ENCODE results near the gene ARL6IP1.
"Not testable (repeated sequence)": the region's sequence is repeated elsewhere in the genome, so short reads cannot be mapped to it uniquely, and the experiment has no call there.

ARL6IP1 gene

DNA sequence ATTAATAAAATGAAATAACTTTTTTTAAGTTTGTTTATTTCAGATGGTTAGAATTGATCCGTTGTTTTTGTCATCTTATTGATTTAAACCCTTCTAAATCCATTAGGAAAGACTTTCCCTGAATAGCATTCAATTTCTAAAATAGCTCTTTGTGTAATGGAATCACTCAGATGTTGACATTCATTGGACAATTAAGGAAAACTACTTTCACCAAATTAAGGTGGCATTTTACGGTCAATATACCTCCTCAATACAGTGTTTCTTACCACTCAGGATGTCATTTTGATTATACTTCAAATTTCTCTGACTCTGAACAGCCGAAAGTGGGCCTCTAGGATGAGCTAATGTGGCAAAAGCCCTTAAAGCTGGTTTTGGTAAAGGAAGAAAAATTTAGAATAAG is 1.8 kb downstream of the ARL6IP1 start:
- no peak for DNase-seq (ENCODE audit: low spot score)

GRCh38 chr16:18797746-18798145 is 3.6 kb downstream of the ARL6IP1 start:
- no peak for DNase-seq (ENCODE audit: low spot score)

DNA sequence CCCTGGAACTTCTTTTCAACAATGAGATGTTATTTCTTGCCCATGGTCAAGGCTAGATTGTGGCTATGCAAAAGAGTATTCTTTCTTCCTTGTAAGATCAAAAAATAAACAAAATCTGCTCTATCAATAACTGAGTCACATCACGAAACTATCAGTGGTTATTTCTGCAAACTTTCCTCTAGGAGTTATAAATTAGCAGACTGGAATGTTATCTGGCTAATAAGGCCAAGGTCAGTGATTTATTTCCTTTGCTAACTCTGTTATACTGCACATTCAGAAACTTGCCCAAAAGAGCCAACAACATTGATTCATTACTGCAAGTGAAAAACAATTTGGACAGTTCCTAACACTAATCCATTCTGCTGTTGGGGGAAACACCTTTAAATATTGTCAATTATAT is 5.0 kb downstream of the ARL6IP1 start:
- no peak for DNase-seq (ENCODE audit: low spot score)

- DNase-seq (ENCODE audit: low spot score): no peak
Measured at GRCh38 chr16:18792836-18793433, 8.4 kb downstream of the ARL6IP1 start.

DNA sequence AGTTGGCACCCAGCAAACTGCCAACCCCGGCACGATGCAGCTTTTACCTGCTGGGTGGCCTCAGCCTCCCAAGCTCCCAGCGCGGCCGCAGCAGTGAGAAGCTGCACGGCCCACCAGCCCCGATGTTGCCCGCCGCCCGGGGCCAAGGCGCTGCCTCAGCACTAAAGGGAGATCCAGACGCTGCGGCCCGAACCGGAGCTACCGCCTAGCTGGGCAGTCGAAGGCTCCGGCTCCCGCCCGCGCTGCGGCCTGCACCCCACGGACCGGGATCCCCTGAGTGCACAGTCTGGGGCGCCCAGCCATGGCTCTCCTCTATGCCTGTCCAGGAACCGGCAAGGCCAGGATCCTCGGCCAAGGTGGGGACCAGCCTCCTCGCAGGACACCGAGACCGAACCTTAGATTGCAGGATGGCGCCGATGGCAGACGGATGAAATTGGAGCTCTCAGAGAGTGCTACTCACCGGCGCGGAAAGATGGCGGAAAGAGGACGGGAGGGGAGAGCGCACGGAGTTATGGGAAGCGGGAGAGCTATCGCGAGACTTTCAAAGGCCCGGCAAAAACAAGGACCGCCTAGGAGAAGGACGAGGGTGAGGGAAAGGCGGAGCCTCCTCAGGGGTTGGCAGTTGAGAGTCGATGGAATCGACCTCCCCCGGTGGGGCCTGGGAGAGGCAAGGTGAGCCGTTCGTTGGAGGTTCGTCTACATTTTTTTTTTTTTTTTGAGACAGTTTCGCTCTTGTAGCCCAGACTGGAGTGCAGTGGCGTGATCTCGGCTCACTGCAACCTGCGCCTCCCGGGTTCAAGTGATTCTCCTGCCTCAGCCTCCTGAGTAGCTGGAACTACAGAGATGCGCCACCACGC is 11.3 kb downstream of the ARL6IP1 start, which contains the start of gene RPS15A:
Gene RPS15A, minus strand, starts transcription at position 485 of the 857 bp plus-strand sequence. CDS start 1,221 bp downstream, outside the sequence.
- DNase-seq (ENCODE audit: low spot score): peak; percentile 96

GRCh38 chr16:18789515-18789849 is 11.9 kb downstream of the ARL6IP1 start:
- DNase-seq (ENCODE audit: low spot score): no peak

DNA sequence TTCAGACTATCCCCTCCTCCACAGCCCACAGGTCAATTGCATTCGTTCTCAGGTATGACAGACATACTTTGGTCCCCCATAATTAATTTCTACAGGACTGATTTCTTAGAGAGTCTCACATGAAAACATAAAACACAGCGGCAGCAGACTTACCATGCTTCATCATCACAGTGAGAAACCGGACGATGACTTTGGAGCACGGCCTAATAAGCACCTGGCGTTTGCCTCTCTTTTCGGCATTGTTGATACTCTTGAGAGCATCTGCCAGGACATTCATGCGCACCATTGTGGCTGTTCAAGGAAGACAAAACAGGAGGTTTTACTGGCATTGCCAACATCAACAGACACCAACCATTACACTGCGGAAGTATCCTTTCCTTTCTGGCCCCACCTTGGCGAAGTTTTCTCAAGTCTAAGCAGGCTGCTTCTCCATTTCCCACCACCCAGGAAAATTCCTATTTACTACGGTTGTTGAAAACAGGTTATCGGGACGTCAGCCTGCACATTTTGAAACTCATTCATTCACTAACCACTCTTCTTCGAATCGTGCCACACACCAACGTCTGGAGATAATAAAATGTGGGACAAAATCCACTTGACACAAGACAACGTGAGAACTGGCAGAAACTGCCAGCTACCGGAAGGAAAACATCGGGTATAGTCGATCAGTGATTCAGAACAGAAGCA is 12.4 kb downstream of the ARL6IP1 start:
- peak; percentile 12 for DNase-seq (ENCODE audit: low spot score)

GRCh38 chr16:18784917-18785623 is 16.3 kb downstream of the ARL6IP1 start:
- no peak for DNase-seq (ENCODE audit: low spot score)

DNA sequence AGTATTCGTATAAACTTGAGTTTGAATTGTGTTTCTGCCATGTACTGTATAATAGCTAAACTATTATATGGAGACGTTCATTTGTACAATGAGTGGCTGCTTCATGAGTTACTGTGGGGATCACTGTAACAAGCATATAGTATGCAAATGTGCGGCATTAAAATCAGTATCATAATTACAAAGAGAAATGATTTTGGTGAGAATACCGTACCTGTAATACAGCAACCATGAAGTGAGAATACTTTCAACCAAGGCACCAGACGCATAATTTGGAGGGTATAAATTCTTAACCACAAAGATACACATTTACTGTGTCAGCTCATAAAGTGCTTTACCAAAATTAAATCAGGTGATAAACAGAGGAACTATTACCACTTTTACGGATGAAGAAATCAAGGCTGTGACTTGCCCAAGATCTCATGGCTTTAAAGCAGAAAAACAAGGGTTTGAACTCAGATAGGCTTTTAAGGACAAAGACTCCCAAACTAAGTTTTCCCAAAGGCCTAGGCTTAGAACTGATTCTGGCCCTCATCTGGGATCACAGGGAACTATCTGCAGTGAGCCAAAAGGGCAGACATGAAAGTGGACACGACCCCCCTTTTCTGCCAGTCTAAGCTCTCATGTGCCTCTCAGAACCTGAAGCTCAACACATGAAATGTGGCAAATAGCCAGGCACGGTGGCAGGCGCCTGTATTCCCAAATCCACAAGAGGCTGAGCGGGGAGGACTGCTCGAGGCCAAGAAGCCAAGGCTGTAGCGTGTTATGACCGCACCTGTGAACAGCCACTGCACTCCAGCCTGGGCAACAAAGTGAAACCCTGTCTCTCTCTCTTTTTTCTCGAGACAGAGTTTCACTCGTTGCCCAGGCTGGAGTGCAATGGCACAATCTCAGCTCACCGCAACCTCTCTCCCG is 17.7 kb downstream of the ARL6IP1 start:
- no peak for DNase-seq (ENCODE audit: low spot score)

DNA sequence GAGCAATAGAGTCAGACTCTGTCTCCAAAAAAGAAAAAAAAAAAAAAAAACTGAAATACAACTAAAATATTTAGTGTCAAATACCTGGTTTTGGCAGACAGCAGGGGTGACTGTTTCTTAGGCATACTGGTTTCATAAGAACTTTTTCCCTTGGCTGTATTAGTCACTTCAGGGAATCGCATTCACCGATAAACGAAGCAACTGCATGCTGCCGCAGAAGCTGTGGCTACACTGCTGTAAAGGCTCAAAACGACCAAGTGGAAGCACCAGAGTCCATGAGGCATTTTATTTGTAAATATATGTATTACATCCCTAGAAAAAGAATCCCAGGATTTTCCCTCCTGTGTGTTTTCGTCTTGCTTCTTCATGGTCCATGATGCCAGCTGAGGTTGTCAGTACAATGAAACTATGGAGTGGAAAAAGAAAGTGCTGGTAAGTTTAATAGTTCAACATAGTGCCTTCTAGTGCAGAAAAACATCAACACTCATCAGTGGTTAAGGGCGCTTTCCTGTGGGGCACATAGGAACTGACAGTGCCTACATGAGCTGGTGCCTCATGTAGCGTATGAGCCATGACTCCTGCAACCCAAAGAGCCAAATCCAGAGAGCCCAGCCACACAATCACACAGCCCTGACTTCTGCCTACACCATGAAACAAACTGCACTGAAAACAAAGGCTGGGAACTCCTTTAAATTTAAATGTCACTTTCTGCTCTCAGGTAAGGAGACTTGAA is 18.5 kb downstream of the ARL6IP1 start:
- no peak for DNase-seq (ENCODE audit: low spot score)

DNA sequence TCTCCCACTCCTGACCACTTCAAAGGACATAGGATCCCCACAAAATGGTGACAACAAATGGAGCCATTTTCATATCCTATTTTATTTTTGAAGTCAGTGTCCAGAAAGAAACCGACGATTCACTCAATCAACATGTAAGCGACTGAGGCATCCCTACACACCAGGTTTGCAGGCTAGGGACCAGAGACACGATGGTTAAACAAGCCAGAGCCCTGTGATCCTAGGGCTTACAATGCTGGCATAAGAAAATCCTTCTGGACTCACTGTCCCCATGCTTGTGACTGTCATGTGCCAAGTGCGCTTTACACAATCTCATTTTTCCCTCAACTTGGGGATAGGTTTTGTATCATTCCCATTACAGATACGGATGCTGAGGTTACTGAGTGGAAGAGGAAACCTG is 20.1 kb downstream of the ARL6IP1 start:
- not testable (repeated sequence) for DNase-seq (ENCODE audit: low spot score)

DNA sequence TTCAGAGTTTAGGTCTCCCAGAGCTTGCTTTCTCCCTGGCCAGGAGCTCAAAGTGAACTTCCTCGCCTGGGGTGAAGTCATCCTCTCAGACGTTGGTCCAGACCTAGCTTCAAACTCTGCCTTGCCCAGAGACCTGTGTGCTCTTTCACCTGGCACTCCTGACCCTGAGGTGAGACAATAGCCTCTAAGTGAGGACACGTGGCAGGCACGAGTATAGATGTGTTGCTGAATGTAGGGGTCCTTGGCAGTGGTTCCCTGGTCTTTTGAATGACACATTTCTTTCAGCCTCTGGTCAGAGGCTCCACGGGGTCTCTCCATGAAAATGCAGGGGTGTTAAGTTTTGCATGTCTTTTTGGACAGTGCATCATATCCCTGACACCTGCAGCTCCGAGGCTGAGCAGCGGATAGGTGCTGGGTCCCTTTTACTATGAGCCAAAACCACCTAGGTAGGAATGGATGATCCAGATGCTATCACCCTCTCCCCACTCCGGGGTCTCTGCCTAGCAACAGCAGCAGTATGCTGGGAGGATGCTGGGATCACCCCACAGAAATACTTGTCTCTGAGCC is 20.8 kb downstream of the ARL6IP1 start:
- not testable (repeated sequence) for DNase-seq (ENCODE audit: low spot score)

- DNase-seq (ENCODE audit: low spot score): not testable (repeated sequence)
Measured at GRCh38 chr16:18777664-18778063, 23.7 kb downstream of the ARL6IP1 start.

DNA sequence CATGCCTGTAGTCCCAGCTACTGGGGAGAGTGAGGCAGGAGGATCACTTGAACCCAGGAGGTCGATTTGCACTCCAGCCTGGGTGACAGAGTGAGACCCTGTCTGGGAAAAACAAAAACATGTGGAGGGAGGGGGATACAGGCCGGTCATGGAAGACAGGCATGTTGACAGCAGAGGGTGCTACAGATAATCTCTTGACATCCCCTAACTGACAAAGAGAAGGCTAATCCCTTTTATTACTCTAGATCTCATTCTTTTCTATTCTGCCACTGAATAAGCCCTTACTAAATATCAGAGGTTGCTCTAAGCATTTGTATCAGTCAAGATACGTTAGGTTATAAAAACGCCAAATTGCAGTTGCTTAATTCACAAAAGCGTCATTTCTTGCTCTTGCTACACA is 25.0 kb downstream of the ARL6IP1 start:
- DNase-seq (ENCODE audit: low spot score): not testable (repeated sequence)

GRCh38 chr16:18774651-18775050 is 26.7 kb downstream of the ARL6IP1 start:
- not testable (repeated sequence) for DNase-seq (ENCODE audit: low spot score)

- DNase-seq (ENCODE audit: low spot score): not testable (repeated sequence)
Measured at GRCh38 chr16:18772171-18772570, 29.2 kb downstream of the ARL6IP1 start.

DNA sequence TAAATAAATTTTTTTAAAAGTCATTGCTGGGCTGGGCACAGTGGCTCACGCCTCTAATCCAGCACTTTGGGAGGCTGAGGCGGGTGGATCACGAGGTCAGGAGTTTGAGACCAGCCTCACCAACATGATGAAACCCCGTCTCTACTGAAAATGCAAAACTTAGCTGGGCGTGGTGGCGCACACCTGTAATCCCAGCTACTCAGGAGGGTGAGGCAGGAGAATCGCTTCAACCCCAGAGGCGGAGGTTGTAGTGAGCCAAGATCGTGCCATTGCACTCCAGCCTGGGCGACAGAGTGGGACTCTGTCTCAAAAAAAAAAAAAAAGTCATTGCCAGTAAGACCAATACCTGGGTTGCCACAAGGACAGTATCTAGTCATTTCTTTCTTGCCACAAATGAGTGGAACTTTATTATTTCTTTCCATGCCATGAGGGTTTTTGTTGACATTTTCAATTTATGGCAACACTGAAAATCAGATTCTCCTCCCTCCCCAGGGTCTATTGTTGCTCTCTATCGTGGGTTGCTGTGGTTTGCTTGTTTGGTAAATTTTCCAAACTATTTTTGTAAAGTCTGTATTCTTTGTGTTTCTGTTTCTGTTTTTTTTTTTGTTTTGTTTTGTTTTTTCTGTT is 30.9 kb downstream of the ARL6IP1 start:
- DNase-seq (ENCODE audit: low spot score): not testable (repeated sequence)

DNA sequence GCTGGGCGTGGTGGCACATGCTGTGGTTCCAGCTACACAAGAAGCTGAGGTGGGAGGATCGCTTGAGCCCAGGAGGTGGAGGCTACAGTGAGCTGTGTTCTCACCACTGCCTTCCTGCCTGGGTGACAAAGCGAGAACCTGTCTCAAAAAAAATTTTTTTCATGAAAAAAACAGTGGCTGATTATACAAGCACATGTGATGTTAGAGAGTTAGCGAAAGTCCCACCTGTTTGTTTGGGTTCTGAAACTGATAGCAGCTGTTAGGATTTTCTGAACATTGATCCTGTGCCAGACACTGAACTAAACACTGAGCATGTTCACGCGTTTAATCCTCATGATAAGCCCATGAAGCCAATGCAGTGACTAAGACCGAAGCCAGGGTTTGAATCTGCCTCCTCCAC is 34.1 kb downstream of the ARL6IP1 start:
- DNase-seq (ENCODE audit: low spot score): not testable (repeated sequence)

- not testable (repeated sequence) for DNase-seq (ENCODE audit: low spot score)
Measured at GRCh38 chr16:18762713-18763112, 38.6 kb downstream of the ARL6IP1 start.
